HepG2 (cell line): ENCODE measurements around the gene ARAP3. TPM values are rescaled to one million over a fixed set of nuclear protein-coding genes. Genes with fewer than 3 reads are reported as not detected.

Experiments
- AKNA ChIP-seq: sonication (generic); formaldehyde crosslinking; IDR thresholded peaks from 2 replicates; pipeline ENCODE4 v1.4.0; 2020; ENCODE audit warnings: missing genetic modification reagents, borderline replicate concordance
- ATAD3A ChIP-seq: sonication (generic); formaldehyde crosslinking; IDR thresholded peaks from 2 replicates; pipeline ENCODE4 v1.4.0; 2020; ENCODE audit warnings: missing genetic modification reagents
- DNMT3B ChIP-seq: conservative IDR thresholded peaks from 2 replicates; pipeline ENCODE4 v1.6.1; 2016; ENCODE audit warnings: missing biosample characterization, control low read depth
- ELF4 ChIP-seq: sonication (generic); formaldehyde crosslinking; IDR thresholded peaks from 2 replicates; pipeline ENCODE4 v1.5.0; 2020; ENCODE audit warnings: missing genetic modification reagents, mild to moderate bottlenecking, moderate library complexity, borderline replicate concordance
- ERF ChIP-seq: IDR thresholded peaks from 2 replicates; pipeline ENCODE4 v1.6.1; 2018; ENCODE audit warnings: missing biosample characterization, missing genetic modification reagents
- FOSL2 ChIP-seq: sonication (generic); formaldehyde crosslinking; IDR thresholded peaks from 2 replicates; pipeline ENCODE4 v1.4.0; 2020; ENCODE audit warnings: missing genetic modification reagents
- FOXJ3 ChIP-seq: sonication (generic); formaldehyde crosslinking; IDR thresholded peaks from 2 replicates; pipeline ENCODE4 v1.4.0; 2020; ENCODE audit warnings: missing genetic modification reagents, mild to moderate bottlenecking, borderline replicate concordance
- MATR3 ChIP-seq: sonication (generic); formaldehyde crosslinking; IDR thresholded peaks from 2 replicates; pipeline ENCODE4 v1.4.0; 2020; ENCODE audit warnings: missing genetic modification reagents
- MBD4 ChIP-seq: IDR thresholded peaks from 2 replicates; pipeline ENCODE4 v1.6.1; 2012; ENCODE audit warnings: low read length, inconsistent platforms, borderline replicate concordance
- MBNL3 ChIP-seq: fragments of 250-450 bp; sonication (Bioruptor Pico); conservative IDR thresholded peaks from 2 replicates; pipeline ENCODE4 v1.8.0; 2022; ENCODE audit warnings: mild to moderate bottlenecking, inconsistent platforms
- NFE2 ChIP-seq: sonication (generic); formaldehyde crosslinking; IDR thresholded peaks from 2 replicates; pipeline ENCODE4 v1.4.0; 2020; ENCODE audit warnings: missing genetic modification reagents
- NFYB ChIP-seq: sonication (generic); formaldehyde crosslinking; IDR thresholded peaks from 2 replicates; pipeline ENCODE4 v1.4.0; 2020; ENCODE audit warnings: missing genetic modification reagents
- SP1 ChIP-seq, 2 experiments: fragments of 450-650 bp in 1 of 2; sonication (generic) in 1 of 2; formaldehyde crosslinking in 1 of 2; IDR thresholded peaks; 2 replicates each; pipeline versions ENCODE4 v1.4.0 to v1.6.1; 2016 to 2020; ENCODE audit warnings: missing genetic modification reagents in 1 of 2
- ZBTB25 ChIP-seq: IDR thresholded peaks from 2 replicates; pipeline ENCODE4 v1.6.1; 2018; ENCODE audit warnings: missing genetic modification reagents
- ZFY ChIP-seq: sonication (generic); formaldehyde crosslinking; IDR thresholded peaks from 2 replicates; pipeline ENCODE4 v1.4.0; 2020; ENCODE audit warnings: missing genetic modification reagents
- ZNF10 ChIP-seq: sonication (generic); formaldehyde crosslinking; IDR thresholded peaks from 2 replicates; pipeline ENCODE4 v1.4.0; 2020; ENCODE audit warnings: mild to moderate bottlenecking, low read depth, missing genetic modification reagents, borderline replicate concordance
- ZNF263 ChIP-seq: sonication (generic); formaldehyde crosslinking; IDR thresholded peaks from 2 replicates; pipeline ENCODE4 v1.4.0; 2020; ENCODE audit warnings: missing genetic modification reagents
- ZNF382 ChIP-seq: sonication (generic); formaldehyde crosslinking; IDR thresholded peaks from 2 replicates; pipeline ENCODE4 v1.5.0; 2020; ENCODE audit warnings: missing genetic modification reagents, mild to moderate bottlenecking, borderline replicate concordance
- polyA plus RNA-seq, 8 experiments: library from polyadenylated mRNA; depleted of rRNA in 3 of 8; stranded (reverse) in 7 of 8; unstranded in 1 of 8; fragments of >200 nt; fragmentation: Illumina TruSeq in 4 of 8; extraction: Trizol in 4 of 8; gene quantifications; 2 replicates each; pipeline versions ENCODE4 v1.2.1 to v1.2.3, GENCODE V29; 2011 to 2016; ENCODE audit warnings: low read depth in 4 of 8, missing spikeins in 1 of 8, mixed read lengths in 1 of 8; ENCODE audit not compliant: insufficient read depth in 1 of 8
- total RNA-seq, 5 experiments: library from RNA; depleted of rRNA; stranded (reverse); fragments of >200 nt; fragmentation: Illumina TruSeq; extraction: Trizol; gene quantifications; 2 replicates each; pipeline ENCODE4 v1.2.3, GENCODE V29; 2016; ENCODE audit warnings: low read depth in 1 of 5
- TF ChIP-seq, protein P1 (sequence below): sonication (generic); formaldehyde crosslinking; IDR thresholded peaks from 2 replicates; pipeline ENCODE4 v1.5.0; 2020; ENCODE audit warnings: mild to moderate bottlenecking, missing genetic modification reagents, borderline replicate concordance

The ARAP3 gene
- total and polyA plus RNA-seq, 2 of the 13 experiments (the other 11 are each of a cell fraction or from before 2014, with no cell fraction given) = 0.25 TPM; not detected in 1

- TF ChIP-seq SP1 (IDR thresholded peaks at IDR 0.05) = no peak
- no peak for TF ChIP-seq SP1 (CRISPR knock-in tag; IDR thresholded peaks at IDR 0.05)
- no peak for TF ChIP-seq ZNF382 (CRISPR knock-in tag)
- TF ChIP-seq NFYB (CRISPR knock-in tag) = no peak
- TF ChIP-seq ZFY (CRISPR knock-in tag) = 0 out of 2 replicates have a peak, but pooled peaks have one; percentile 45
- peak; percentile 50; the same call in 1 of the 2 replicates for TF ChIP-seq DNMT3B (CRISPR knock-in tag)
- no peak for TF ChIP-seq ZNF10 (CRISPR knock-in tag)
- TF ChIP-seq ZBTB25 (CRISPR knock-in tag) = no peak
- no peak for TF ChIP-seq MATR3 (CRISPR knock-in tag)
- no peak for TF ChIP-seq ATAD3A
- TF ChIP-seq AKNA (CRISPR knock-in tag) = no peak
- no peak for TF ChIP-seq MBNL3 (CRISPR knock-in tag)
- no peak for TF ChIP-seq FOXJ3 (CRISPR knock-in tag)
- TF ChIP-seq ELF4 (CRISPR knock-in tag) = no peak
- TF ChIP-seq FOSL2 (CRISPR knock-in tag) = peak; percentile 48
- TF ChIP-seq NFE2 = no peak
- no peak for TF ChIP-seq MBD4
- no peak for TF ChIP-seq ERF (CRISPR knock-in tag)
- TF ChIP-seq ZNF263 (CRISPR knock-in tag) = no peak
- TF ChIP-seq, protein P1, sequence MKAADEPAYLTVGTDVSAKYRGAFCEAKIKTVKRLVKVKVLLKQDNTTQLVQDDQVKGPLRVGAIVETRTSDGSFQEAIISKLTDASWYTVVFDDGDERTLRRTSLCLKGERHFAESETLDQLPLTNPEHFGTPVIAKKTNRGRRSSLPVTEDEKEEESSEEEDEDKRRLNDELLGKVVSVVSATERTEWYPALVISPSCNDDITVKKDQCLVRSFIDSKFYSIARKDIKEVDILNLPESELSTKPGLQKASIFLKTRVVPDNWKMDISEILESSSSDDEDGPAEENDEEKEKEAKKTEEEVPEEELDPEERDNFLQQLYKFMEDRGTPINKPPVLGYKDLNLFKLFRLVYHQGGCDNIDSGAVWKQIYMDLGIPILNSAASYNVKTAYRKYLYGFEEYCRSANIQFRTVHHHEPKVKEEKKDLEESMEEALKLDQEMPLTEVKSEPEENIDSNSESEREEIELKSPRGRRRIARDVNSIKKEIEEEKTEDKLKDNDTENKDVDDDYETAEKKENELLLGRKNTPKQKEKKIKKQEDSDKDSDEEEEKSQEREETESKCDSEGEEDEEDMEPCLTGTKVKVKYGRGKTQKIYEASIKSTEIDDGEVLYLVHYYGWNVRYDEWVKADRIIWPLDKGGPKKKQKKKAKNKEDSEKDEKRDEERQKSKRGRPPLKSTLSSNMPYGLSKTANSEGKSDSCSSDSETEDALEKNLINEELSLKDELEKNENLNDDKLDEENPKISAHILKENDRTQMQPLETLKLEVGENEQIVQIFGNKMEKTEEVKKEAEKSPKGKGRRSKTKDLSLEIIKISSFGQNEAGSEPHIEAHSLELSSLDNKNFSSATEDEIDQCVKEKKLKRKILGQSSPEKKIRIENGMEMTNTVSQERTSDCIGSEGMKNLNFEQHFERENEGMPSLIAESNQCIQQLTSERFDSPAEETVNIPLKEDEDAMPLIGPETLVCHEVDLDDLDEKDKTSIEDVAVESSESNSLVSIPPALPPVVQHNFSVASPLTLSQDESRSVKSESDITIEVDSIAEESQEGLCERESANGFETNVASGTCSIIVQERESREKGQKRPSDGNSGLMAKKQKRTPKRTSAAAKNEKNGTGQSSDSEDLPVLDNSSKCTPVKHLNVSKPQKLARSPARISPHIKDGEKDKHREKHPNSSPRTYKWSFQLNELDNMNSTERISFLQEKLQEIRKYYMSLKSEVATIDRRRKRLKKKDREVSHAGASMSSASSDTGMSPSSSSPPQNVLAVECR (CRISPR knock-in tag) = no peak
Measured at GRCh38 chr5:141681695-141682641, at the start of gene ARAP3 (continued).
